ENCODE results near the gene TSKU.
"Not testable (repeated sequence)": the region's sequence is repeated elsewhere in the genome, so short reads cannot be mapped to it uniquely, and the experiment has no call there.

TSKU gene

DNA sequence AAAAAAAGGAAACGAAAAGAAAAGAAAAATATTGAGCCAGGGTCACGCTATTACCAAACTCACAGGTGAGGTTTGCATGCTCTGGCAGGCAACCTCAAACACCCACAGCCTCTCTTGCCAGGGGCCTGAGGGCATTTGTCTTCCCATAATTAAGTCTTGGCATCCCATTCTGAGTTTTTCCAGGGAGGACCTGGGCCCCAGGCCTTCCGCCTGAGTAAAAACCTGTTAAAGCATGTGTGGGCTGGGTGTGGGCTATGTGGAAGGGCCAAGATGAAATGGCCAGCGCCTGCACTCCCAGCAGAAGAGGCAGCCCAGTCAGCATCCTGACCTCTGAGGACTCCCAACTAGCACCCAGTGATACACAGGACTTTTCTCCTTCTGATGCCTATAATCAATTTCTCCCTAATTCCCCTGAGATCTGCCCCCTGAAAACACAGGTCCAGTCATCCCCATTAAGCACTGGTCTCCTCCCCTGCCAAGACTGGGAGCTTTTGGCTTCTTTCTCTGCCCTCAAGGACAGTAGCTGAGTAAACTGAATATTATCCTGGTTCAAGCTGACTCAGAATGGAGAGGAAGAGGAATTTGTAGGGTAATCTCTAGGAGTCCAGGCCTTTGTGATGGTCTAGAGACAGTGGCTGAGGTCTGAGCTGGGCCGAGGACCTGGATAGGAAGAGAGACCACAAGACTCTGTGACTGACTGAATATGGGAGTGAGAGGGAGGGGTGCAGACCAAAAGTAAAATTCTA lies 42.0 kb downstream of the TSKU start:
- no peak for DNase-seq (ENCODE audit: low read depth in 2 of 2)

DNA sequence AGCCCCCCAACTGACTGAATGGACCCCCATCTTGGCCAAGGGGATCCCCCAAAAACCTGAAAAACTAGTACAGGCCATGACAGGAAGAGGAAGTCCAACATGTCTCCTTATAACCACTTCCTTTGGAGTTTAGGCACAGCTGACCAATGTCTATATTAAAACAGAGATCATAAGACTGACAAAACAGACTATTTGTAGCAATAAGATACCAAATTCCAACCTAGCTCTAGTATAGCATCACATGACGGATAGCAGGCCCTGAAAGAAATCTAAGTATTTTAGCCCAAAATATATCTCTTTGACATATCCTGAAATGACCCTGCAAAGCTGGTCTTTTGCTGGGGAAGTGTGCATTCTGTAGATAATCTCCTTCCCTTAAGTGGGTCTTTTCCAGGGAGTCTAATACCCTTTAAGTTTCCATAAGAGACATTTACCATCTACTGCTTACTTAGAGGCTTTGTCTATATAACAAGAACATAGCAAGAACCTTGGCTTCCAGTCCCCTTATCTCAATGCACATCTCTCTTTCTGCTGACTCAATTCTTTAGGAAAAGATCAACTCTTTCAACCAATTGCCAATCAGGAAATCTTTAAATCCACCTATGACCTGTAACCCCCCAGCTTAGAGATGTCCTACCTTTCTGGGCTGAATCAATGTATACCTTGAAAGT lies 42.7 kb downstream of the TSKU start:
- DNase-seq (ENCODE audit: low read depth in 2 of 2), result no peak

DNA sequence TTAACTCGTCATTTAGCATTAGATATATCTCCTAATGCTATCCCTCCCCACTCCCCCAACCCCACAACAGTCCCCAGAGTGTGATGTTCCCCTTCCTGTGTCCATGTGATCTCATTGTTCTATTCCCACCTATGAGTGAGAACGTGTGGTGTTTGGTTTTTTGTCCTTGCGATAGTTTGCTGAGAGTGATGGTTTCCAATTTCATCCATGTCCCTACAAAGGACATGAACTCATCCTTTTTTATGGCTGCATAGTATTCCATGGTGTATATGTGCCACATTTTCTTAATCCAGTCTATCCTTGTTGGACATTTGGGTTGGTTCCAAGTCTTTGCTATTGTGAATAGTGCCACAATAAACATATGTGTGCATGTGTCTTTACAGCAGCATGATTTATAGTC lies 43.4 kb downstream of the TSKU start:
- not testable (repeated sequence) for DNase-seq (ENCODE audit: low read depth in 2 of 2)

DNA sequence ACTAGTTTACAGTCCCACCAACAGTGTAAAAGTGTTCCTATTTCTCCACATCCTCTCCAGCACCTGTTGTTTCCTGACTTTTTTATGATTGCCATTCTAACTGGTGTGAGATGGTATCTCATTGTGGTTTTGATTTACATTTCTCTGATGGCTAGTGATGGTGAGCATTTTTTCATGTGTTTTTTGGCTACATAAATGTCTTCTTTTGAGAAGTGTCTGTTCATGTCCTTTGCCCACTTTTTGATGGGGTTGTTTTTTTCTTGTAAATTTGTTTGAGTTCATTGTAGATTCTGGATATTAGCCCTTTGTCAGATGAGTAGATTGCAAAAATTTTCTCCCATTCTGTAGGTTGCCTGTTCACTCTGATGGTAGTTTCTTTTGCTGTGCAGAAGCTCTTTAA lies 43.8 kb downstream of the TSKU start:
- not testable (repeated sequence) for DNase-seq (ENCODE audit: low read depth in 2 of 2)

DNA sequence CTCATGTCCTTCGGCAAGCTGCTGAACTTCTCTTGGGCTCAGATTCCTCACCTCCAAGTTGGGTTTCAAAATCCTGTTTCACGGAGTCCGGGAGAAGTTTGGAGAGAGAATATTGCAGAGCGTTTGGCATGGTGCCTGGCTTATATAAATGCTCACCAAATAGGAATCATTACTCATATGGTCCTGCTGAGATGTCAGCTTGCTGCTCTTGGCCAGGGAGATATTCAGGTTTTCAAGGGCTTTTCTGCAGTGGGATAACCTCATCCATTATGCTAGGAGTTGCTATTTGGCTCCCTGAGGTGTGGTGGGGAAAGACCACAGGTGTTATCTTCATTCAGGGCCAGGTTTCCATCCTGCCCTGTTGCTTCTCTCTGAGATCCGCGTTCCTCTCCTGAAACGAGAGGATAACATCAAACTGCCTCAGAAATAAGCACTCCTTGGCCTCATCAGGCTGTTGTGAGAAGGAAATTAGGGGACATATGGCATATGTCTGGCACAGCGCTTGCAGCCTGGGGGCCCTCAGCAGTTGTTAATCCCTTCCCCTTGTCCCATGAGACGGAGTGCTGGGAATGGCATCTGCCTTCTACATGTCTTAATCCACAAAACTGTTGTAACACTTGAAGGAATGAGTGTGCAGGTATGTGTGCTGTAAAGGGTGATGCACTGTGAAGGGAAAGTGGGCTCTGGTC lies 47.6 kb downstream of the TSKU start:
- DNase-seq (ENCODE audit: low read depth in 2 of 2), result no peak

DNA sequence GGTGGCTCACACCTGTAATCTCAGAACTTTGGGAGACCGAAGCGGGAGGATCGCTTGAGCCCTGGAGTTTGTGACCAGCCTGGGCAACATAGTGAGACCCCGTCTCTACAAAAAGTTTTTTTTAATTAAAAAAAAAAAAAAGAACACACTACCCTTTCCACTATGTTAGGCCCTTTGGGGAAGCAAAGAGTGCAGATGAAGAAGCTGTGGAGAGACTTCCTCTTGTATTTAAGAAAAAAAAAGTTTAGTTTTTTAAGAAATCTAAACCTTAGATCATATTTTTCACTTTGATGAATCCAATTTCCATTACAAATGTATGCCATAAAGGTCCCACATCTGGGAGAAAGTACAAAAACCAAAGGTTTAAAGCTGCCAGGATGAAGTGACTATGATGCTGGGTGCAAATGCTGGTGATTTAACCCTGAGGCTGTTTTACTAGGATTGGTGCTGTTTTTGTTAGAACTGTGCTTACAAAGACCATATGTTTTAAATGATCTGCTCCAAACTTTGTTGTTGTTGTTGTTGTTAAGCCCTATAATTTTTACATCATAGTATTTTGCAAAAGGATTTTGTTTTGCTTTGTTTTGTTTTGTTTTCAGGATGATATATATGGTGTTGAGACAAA lies 48.6 kb downstream of the TSKU start:
- DNase-seq (ENCODE audit: low read depth in 2 of 2), result no peak

DNA sequence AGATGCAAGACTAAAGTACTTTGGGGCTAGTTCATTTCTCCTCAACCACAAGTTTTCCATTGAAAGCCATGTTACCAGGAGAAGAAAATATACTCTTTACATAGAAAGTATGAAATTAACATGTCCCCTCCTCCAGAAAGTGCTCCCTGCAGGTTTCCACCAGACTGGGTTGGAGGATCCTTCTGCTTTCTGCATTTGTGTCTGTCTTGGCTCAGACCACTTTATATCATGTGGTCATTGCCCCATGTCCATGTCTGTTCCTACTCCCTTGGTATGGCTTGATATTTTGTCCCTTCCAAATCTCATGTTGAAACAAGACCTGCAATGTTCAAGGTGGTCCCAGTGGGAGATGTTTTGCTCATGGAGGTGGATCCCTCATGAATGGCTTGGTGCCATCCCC lies 49.2 kb downstream of the TSKU start:
- no peak for DNase-seq (ENCODE audit: low read depth in 2 of 2)

DNA sequence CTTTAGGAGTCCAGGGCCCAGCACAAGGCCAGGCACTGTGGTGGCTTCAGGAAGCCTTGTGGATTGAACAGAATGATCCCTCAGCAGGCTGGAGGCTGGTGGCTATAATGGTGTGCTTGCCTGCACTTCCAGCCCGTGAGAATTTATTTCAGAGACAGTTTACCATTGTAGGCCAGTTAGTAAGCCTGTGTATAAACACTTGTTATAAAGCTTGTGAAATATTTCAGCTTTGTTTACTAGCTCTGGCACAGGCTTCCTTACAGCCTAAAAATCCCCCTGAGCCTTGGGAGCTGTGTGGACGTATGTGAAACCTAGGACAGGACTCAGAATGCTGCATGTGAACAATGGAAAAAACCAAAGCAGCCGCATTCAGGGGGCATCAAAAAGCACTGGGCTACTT lies 51.0 kb downstream of the TSKU start:
- DNase-seq (ENCODE audit: low read depth in 2 of 2), result no peak

DNA sequence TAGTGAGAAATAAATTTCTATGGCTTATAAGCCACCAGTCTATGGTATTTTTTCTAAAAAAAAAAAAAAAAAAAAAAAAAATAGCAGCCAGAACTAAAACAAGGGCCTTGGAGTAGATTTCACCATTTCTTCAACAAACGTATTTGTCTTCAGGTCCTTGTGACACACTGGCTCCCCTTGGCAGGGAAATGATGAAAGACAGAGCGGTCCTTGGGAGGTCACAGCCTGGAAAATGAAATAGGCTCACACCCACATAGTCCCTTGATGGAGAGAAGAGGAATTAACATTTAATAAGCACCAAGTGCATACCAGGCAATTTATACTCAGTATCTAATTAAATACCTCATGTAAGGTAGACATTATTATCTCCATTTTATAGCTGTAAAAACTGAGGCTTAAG lies 51.9 kb downstream of the TSKU start:
- DNase-seq (ENCODE audit: low read depth in 2 of 2), result no peak

DNA sequence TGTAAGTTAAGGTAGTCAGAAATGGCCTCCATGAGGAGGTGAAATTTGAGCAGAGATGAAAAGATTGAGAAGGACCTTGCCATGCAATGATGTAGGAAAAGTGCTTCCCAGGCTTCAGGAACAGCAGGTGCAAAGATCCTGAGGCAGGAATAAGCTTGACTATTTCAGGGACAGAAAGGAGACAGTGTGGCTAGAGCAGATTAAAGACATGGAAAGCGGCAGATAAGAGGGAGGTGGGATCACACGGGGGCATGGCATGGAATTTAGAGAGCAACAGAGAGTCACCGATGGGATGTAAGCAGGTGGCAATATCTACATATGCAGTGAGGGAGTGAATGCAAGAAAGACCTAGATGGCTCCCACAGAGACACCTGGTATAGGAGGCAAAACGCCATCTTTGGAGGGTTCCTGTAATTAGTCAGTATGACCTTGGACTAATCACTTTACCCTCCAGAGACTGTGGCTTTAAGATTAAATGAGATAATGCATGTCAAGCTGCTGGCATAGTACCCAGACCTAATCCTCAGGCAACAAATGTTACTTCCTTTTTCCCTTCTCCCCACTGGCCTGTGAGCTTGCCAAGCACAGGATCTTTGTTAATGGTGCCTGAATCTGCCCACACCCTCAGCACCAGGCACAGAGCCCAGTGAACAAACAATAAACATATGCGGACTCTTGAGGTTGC lies 52.9 kb downstream of the TSKU start:
- no peak for DNase-seq (ENCODE audit: low read depth in 2 of 2)

DNA sequence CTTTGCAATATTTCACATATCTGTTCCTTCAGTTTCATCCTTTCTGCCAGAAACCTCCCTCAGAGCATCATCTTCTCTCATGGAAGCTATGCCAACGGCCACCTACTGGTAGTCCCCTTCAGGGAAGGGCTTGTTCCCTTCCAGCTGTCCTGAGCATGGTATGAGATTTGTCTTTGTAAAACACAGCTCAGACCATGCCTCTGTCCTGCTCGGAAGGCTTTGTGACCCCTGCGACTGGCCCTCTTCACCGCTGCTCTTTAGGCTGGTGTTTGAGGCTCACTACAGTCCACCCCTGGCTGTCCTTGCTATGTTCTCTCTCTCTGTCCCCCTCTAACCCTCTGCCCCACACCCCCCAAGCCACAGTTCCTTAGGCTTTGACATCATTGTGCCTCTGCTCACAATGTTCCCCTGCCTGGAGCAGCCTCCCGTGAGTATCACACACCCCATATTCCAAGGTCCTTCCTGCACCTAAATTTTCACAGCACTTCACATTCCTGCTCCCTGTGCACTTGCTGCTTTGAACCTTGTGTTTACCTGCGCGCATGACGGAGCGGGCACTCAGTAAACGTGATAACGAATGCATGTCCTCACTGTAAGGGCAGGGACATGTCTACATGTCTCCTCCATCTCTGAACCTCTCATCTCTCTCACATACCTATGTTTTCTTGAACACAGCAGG lies 53.6 kb downstream of the TSKU start:
- DNase-seq (ENCODE audit: low read depth in 2 of 2), result no peak

DNA sequence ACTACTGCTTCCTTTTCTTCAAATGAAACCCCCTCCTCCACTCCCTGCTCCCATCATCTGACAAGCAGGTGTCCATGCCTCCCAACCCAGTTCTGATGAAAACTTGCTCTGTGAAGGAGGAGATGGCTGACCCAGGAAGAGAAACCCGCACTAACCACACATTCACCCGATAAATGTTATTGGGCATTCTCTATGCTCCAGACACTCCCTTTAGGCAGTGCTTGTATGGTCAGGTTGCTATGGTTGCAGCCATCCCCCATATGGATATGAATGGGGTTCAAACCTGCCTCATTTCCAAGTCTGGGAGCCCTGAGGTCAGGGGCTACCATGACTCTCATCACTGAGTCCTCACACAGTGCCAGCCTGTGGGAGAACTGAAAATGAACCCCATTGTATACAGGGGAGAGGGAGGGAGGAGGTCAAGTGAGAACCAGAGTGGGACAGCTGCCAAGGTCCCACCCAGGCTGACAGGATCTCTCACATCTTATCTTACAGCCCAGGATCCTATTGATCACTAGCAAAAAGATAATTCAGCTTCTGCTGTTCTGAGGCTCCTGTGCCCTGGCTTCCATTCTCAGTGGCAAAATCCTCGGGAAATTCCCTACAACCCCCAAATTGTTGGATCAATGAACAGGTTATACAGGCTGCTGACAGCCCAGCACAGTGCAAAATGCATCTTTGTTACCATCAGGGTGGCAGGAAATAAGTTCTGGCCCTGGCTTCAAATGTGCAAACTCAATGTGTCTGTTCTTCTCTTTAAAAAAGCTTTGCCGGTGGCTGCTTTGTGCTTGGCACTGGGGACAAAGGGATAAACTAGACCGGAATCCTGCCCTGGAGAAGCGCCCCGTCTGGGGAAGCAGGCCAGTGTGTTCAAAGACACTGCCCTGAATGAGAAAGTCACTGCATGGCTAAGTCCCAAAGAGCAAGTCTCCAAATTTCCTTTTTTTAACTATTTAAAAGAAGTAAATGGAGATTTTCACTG lies 54.8 kb downstream of the TSKU start:
- DNase-seq (ENCODE audit: low read depth in 2 of 2), result no peak

DNA sequence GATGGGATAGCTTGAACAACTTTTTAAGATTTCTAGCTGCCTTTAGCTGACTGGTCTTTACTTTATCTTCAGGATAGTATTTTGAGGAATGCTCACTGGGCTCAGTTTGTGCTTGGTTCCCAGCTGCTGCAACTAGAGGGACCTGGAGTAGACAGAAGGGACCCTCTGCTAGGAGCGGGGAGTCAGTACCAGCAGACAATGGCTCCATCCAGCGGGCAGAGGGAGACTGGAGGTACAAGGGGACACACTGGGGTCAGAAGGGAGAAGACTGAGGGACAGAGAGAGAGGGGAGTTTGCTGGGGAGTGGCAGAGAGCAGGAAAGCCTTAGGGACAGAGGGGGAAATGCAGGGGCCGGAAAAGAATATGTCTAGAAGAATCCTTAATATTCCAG lies 55.5 kb downstream of the TSKU start:
- DNase-seq (ENCODE audit: low read depth in 2 of 2), result no peak

DNA sequence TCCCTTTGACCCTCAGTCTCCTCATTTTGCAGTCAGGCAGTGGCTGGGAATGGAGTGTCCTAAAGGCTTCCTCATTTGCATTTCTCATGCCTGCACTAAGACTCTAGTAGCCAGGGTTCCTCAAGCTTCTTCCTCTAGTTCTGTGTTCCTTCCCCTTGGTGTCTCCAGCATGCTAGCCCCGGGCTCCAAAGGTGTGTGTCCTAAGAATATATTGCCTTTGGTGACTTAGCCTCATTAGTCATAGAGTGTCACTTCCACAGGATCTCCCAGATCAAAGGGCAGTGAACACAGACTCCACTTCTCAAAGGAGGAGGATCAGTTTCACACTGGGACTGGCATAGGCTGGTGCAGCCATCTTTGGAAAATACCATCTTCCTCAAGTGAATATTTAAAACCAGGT lies 56.2 kb downstream of the TSKU start:
- DNase-seq (ENCODE audit: low read depth in 2 of 2), result no peak

DNA sequence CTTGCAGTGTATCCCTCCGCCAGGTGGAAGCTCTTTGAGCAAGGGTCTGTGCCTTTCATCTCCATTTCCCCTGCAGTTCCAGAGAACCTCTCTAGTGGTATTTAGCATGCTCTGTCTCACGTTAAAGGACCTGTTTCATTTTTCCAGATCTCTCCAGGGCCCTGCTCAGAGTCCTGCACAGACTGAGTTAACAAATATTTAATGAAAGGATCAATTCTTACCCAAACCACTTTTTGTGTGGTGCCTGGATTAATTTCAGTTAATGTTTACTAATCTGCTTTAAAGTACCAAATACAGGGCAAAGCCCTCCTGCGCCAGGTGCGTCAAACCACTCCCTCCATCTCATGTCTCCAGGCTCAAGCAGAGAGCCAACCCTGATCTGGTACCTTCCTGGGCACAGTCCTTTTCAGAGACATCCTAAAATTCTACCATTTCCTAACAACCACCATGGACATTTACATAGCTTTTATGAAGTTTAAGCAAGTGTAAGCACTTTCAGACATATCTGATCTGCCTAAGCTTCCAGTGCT lies 58.8 kb downstream of the TSKU start:
- DNase-seq (ENCODE audit: low read depth in 2 of 2), result no peak

DNA sequence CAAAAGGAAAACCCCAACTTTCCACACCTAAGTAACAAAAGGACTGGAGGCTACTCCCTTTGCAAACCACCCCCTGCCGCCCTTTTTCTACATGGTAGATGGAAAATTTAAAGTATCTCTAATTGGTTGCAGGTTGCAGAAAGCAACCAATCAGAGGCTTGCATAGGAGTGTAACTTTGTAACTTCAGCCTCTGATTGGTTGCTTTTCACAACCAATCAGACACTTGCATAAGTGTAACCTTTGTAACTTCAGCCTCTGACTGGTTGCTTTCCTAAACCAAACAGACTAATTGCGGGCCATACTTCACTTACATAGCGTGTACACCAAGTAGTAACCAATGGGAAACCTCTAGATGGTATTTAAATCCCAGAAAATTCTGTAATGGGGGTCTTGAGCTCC lies 60.8 kb downstream of the TSKU start:
- DNase-seq (ENCODE audit: low read depth in 2 of 2), result no peak

DNA sequence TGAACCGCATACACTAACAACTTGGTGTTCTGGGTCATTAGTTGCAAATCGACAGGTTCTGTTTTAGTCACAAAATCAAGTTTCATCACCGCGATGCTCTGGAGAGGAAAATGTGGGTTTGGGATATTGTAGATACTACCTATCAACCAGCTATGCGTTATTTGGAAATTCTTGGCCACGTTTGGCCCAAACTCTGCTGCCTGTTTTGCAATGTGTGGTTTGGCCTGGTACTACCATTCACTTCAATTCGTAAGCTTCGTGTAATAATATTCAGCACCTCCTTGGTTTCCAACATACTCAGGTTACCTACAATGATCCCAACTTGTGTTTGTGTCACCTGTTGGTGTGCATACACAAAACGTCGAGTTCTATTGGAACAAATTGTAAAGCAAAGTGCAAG lies 61.4 kb downstream of the TSKU start:
- no peak for DNase-seq (ENCODE audit: low read depth in 2 of 2)

DNA sequence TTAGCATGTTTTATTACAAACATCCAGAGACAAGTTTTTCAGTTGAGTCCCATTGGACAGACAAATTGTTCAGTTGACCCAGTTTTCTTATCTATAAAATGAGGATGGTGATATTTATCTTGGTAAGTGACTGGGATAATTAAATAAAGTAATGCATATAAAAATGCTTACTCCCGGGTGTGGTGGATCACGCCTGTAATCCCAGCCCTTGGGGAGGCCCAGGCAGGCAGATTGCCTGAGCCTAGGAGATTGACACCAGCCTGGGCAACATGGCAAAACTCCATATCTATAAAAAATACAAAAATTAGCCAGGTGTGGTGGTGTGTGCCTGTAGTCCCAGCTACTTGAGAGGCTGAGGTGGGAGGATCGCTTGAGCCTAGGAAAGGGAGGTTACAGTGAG lies 61.9 kb downstream of the TSKU start:
- DNase-seq (ENCODE audit: low read depth in 2 of 2), result no peak

DNA sequence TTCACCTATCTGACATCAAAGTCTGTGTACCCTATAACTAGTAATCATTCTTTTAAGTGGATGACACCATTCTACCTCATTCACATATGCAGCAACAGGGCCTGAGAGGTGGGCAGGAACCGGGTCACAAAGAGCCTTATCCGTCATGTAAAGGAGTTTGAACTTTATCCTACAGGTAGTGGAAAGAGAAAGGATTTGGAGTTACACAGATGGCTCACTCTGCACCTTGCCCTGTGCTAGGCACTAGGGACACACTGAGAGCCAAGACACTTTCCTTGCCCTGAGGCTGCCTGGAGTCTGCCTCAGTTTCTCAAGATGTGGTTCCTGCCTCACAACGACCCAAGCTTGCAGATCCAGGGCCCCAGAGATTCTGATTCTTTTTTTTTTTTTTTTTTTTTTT lies 63.3 kb downstream of the TSKU start:
- DNase-seq (ENCODE audit: low read depth in 2 of 2), result no peak

All from stimulated activated CD4-positive, alpha-beta T cell treated with anti-CD3 and anti-CD28 coated beads, Interleukin-1b, Interleukin-23, amount 100 ng/mL, for 1 hour (primary cell).